UCSD-AML1 (cell line): ENCODE measurements around the gene E2F4.

Experiments
- DNase-seq: peaks from one replicate; lab custom pipeline; 2025; ENCODE audit not compliant: unreplicated experiment; lab: John Stamatoyannopoulos, UW

E2F4 gene

GRCh38 chr16:67191995-67192681 is at the start of gene E2F4:
E2F4 (plus strand) TSS chr16:67192155; CDS start chr16:67192228, 73 bp downstream.
- peak; percentile 92 for DNase-seq

DNA sequence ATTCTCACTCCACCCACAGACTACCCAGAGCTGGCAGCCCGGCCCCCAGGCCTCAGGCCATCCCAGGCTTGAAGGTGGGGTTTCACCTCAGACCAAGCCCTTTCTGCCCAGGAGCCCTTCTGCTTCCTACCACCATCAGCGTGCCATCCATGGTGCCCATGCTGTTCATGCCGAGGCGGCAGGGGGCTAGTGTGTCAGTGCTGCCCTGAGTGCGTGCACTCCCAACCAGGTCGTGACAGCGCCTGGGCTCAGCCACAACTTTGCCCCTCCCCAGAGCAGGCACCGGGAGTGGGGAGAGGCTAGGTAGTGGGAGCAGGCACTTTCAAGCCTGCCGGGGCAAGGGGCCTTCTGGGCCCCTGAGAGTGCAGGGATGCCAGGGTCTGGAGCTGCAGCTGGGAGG is 49.6 kb upstream of the E2F4 start:
- no peak for DNase-seq

DNA sequence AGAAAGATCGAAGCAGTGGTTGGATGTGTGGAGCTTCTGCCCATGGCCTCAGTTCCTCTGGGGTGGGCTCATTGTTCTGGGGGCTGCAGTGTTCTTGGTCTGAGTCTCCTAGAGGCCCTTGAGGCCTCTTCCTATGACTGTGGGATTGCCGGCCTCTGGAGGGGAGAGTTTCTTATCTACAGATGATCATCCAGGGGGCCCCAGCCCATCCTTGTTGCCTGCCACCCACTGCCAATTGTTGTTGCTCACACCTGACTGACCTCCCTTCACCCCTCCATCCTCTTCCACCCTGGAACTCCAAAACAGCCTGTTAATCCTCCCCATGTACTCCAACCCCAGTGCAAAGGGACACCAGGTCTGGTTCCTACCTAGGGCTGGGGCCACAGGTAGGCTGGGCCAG is 47.0 kb upstream of the E2F4 start:
- no peak for DNase-seq

DNA sequence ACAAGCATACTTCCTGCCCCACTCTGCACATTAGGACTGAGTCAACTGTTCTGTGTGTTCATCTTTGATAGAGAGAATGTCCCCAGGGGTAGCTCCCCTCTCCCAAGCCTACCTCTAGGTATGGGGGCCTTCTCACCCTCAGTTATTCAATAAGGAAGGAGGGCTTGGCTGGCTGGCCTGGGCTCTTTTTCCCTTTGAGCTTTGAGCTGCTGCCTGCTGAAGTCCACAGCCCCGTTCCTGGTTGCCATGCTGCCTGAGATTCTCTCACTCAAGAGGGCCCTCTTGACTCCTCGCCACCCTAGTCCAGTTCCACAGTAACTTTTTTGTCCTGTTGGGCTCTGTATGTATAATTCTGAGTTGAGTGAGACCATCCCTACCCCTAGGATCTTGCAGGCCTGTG is 46.2 kb upstream of the E2F4 start:
- DNase-seq, result no peak

DNA sequence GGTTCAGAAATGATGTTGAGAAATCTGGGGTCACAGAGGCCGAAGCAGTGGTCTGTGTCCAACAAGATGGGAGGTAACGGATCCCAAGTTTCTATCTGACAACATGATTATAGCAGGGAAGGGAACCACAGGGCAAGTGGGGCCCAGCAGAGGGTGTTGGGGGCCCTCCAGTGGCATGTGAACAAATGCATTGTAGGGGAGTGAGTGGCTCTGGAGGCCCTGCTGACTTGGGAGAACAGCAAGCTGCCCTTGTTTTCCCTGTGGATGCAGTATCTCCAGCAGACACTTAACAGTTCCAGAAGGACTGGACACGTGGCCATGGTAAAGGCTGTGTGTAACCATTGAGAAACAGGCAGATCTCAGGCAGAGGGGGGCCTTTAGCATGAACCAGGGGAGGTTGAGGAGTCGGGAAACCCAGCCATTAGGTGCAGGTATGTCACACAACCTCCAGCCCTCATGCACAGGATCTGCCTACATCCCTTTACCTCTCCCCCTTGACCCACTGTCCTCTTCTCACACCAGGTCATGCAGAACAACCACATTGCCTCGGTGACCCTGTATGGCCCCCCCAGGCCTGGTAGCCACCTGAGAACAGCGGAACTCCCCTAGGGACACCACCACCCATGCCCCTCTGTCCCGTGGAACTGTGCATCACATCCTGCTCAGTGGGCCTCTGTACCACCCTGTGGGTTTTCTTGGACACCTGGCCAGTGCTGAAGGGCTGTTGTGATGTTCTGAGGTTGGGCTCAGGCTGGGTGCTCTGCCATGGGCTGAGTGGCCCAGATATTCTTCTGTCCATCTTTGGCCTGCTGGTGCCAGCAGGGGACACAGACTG is 45.2 kb upstream of the E2F4 start:
- DNase-seq, result no peak

DNA sequence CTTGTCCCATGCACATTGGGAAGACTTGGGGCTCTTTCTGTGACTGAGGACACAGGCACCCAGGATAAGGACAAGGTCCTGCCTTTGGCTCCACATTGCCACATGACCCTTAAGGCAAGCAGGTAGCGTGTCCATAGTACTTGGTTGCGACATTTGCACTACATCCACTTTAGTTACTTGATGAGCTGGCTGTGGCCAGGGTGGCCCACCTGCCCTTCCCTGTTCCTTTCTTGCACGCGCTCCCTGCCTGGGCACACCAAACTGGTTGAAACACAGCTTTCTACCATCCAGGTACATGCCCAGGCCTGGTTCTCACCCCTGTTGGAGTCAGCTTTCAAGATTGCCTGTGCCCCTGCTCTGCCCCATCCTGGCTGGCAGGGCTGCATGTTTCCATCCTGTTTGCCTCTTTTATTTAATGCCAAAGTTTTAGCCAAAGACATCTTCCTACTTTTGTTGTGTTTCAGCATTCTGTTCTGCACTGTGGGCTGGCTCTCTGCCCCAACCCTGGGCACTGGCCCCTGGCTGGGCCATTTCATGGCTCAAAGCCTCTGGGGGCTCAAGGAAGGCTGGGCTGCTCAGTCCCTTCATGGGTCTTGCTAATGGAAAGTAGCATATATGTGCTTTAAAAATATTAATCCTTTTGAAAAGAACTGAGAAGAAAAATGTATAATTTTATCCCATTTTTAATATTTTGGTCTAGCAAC is 44.4 kb upstream of the E2F4 start:
- DNase-seq, result no peak

DNA sequence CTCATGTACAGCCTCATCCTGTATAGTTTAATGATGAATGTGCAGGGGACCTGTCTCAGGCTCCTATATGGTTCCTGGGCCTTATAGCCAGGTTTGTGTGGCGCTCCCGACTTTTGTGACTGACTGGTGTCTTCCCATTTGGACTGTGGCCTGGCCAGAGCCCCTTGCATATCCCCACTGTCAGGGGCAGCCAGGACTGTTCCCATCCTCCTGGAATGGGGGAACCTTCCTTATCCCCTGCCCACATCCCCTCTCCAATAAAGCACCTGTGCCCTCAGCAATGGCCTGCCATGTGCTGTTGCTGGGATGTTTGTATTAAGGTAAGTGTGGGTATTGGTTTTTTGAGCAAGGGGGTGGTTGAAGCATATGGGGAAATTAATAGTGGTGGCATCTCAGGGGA is 43.7 kb upstream of the E2F4 start:
- DNase-seq, result no peak

GRCh38 chr16:67148656-67149275 is 43.2 kb upstream of the E2F4 start:
- no peak for DNase-seq

- no peak for DNase-seq
Measured at GRCh38 chr16:67149276-67150046, 42.5 kb upstream of the E2F4 start.

- DNase-seq, result no peak
Measured at GRCh38 chr16:67150047-67150832, 41.7 kb upstream of the E2F4 start.

DNA sequence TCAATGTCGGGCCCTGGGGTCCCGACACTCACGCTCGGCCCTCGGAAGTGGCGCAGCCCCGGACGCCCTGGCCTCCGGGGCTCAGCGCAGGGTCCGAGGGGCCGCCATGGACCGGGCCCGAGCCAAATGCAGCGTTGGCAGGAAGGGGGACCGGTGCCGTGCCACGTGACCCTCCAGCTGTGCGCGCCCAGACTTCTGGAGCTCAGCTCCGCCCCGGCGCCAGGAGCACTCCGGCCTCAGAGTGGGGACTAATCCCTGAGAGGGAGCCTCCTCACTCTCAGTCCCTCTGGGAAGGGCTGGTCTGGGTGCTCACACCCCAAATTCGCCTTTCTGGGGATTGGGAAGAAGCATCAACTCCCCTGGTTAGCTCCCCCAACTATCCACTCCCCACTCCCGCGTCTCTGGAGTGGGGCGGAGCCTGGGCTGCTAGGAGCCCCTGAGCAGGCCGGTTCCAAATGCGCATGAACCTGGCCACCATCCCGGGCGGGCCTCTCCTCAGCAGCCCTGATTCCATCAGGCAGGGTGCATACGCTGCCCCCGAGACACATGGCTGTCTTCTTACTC is 41.0 kb upstream of the E2F4 start, which contains the start of gene B3GNT9:
Gene B3GNT9 (minus strand): TSS at position 166 of the 564 bp plus-strand sequence. CDS start 513 bp downstream, outside the sequence.
- no peak for DNase-seq

- no peak for DNase-seq
Measured at GRCh38 chr16:67151431-67152097, 40.4 kb upstream of the E2F4 start.

- DNase-seq, result no peak
Measured at GRCh38 chr16:67154578-67155294, 37.2 kb upstream of the E2F4 start.

DNA sequence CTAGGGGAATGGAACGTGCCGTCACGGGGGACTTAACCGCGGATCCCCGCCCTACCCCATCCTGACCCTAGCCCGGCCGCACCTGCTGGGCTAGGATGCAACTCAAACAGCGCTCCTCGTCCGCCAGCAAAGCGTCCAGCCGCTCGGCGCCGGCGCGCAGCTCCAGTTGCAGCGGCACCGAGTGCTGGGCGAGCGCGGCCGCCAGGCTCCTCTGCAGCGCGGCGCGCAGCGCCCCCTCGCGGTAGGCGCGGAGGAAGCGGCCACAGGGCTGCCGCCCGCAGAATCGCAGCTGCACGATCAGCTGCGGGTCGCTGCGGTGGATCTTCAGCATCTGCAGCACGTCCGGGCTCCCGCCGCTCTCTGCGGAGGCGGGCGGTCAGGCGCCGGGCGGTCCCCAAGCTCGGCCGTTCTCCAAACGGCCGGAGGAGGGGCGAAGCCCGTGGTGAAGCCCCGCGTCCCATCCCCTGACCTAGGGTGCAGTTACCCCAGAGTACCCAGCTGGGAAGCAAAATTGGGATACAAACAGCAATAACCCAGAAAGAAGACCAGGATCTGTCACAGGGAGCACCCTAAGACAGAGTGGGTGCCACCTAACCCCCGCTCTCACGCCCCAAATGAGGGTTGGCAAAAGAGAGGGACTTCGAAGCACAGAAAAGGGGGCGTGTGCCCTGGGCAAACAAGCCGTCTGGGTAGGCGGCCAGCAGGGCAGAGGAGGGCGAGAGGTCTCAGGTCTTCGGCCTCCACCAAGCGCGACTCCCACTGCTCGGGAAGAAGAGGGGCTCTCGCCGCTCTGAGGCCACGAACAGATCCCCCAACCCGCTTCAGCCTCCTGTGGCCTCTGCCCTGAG is 36.4 kb upstream of the E2F4 start:
- peak; percentile 78 for DNase-seq

- DNase-seq, result no peak
Measured at GRCh38 chr16:67156143-67156844, 35.7 kb upstream of the E2F4 start.

- DNase-seq, result no peak
Measured at GRCh38 chr16:67157106-67157748, 34.7 kb upstream of the E2F4 start.
